ENCODE results near the gene PRKCD. TPM values are rescaled to one million over a fixed set of nuclear protein-coding genes. Genes with fewer than 3 reads are reported as not detected.

The PRKCD gene
- total RNA-seq, 1 experiment from 2014 or later, result 19.2 TPM

GRCh38 chr3:53218131-53218530, 57.1 kb downstream of the PRKCD start (continued):
- no peak for TF ChIP-seq NR3C1 (CRISPR knock-in tag; conservative IDR thresholded peaks at IDR 0.05; ENCODE audit: low read depth)
- TF ChIP-seq RORB (CRISPR knock-in tag; IDR thresholded peaks at IDR 0.05), result no peak
- no peak for TF ChIP-seq HMGA2 (CRISPR knock-in tag; IDR thresholded peaks at IDR 0.05)
- no peak for TF ChIP-seq ZNF423 (CRISPR knock-in tag; IDR thresholded peaks at IDR 0.05)

- Mint-ChIP-seq H3K4me1 (peaks cover 5% of the 10 kb centered on the region), H3K27me3 (ENCODE audit: low read depth) (peaks cover 6% of the 10 kb centered on the region; the same call in 1 of the 2 replicates), H3K9me3 (no peaks in the 10 kb centered on the region)
Measured at GRCh38 chr3:53219895-53220483, 59.0 kb downstream of the PRKCD start.

More at GRCh38 chr3:53219895-53220483, 59.0 kb downstream of the PRKCD start:
- ChIA-PET POLR2A (no interaction called here), CTCF (interaction anchor here (0.6 to 2.5 kb wide), 20 partner anchors 11 to 421 kb away, joined by 3 to 13 read pairs (median 4); partner anchors contain the start of gene TKT)
- DNase-seq (ENCODE audit: low spot score), result peak; percentile 93
- TF ChIP-seq TP53 (CRISPR knock-in tag; IDR thresholded peaks at IDR 0.05) (0 out of 2 replicates have a peak, but pooled peaks have one; percentile 20), FOXK1 (CRISPR knock-in tag; IDR thresholded peaks at IDR 0.05) (0 out of 2 replicates have a peak, but pooled peaks have one; percentile 27), ZNF121 (CRISPR knock-in tag; IDR thresholded peaks at IDR 0.05) (peak; percentile 76), GRHL2 (CRISPR knock-in tag; IDR thresholded peaks at IDR 0.05; ENCODE audit: insufficient replicate concordance, severe bottlenecking) (no peak), ZNF671 (CRISPR knock-in tag; IDR thresholded peaks at IDR 0.05) (peak; percentile 51; the same call in 1 of the 2 replicates), AFF4 (CRISPR knock-in tag; IDR thresholded peaks at IDR 0.05; ENCODE audit: borderline replicate concordance) (no peak), TCF7 (CRISPR knock-in tag; IDR thresholded peaks at IDR 0.05; ENCODE audit: low read depth) (no peak), ZNF138 (CRISPR knock-in tag; conservative IDR thresholded peaks at IDR 0.05) (0 out of 2 replicates have a peak, but pooled peaks have one; percentile 46), CREM (CRISPR knock-in tag; IDR thresholded peaks at IDR 0.05) (no peak)
- TF ChIP-seq, protein P1, sequence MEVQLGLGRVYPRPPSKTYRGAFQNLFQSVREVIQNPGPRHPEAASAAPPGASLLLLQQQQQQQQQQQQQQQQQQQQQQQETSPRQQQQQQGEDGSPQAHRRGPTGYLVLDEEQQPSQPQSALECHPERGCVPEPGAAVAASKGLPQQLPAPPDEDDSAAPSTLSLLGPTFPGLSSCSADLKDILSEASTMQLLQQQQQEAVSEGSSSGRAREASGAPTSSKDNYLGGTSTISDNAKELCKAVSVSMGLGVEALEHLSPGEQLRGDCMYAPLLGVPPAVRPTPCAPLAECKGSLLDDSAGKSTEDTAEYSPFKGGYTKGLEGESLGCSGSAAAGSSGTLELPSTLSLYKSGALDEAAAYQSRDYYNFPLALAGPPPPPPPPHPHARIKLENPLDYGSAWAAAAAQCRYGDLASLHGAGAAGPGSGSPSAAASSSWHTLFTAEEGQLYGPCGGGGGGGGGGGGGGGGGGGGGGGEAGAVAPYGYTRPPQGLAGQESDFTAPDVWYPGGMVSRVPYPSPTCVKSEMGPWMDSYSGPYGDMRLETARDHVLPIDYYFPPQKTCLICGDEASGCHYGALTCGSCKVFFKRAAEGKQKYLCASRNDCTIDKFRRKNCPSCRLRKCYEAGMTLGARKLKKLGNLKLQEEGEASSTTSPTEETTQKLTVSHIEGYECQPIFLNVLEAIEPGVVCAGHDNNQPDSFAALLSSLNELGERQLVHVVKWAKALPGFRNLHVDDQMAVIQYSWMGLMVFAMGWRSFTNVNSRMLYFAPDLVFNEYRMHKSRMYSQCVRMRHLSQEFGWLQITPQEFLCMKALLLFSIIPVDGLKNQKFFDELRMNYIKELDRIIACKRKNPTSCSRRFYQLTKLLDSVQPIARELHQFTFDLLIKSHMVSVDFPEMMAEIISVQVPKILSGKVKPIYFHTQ (CRISPR knock-in tag; IDR thresholded peaks at IDR 0.05), result 0 out of 2 replicates have a peak, but pooled peaks have one; percentile 14
- TF ChIP-seq, protein P2, sequence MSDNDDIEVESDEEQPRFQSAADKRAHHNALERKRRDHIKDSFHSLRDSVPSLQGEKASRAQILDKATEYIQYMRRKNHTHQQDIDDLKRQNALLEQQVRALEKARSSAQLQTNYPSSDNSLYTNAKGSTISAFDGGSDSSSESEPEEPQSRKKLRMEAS (CRISPR knock-in tag; IDR thresholded peaks at IDR 0.05), result 0 out of 2 replicates have a peak, but pooled peaks have one; percentile 36
- TF ChIP-seq, protein P3, sequence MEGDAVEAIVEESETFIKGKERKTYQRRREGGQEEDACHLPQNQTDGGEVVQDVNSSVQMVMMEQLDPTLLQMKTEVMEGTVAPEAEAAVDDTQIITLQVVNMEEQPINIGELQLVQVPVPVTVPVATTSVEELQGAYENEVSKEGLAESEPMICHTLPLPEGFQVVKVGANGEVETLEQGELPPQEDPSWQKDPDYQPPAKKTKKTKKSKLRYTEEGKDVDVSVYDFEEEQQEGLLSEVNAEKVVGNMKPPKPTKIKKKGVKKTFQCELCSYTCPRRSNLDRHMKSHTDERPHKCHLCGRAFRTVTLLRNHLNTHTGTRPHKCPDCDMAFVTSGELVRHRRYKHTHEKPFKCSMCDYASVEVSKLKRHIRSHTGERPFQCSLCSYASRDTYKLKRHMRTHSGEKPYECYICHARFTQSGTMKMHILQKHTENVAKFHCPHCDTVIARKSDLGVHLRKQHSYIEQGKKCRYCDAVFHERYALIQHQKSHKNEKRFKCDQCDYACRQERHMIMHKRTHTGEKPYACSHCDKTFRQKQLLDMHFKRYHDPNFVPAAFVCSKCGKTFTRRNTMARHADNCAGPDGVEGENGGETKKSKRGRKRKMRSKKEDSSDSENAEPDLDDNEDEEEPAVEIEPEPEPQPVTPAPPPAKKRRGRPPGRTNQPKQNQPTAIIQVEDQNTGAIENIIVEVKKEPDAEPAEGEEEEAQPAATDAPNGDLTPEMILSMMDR (IDR thresholded peaks at IDR 0.05), result peak; percentile 94
- Mint-ChIP-seq H3K27ac (peak overlapping the region; percentile 63; the same call in 1 of the 2 replicates), H3K36me3 (peaks cover 15% of the 10 kb centered on the region), H3K4me3 (no peak overlapping the region)
- peak; percentile 84 for ATAC-seq
